Stomach smooth muscle (tissue), 2 donors: ENCODE data around the gene TTC29.

Source experiments
- H3K27ac ChIP-seq: one replicate; pipeline ENCODE4 v1.7.0; 2013; ENCODE audit warnings: mild to moderate bottlenecking, low read length, inconsistent platforms
- H3K27me3 ChIP-seq, 2 donors: one replicate each; pipeline ENCODE4 v1.7.0; 2013; ENCODE audit warnings: low read length in 2 of 2; ENCODE audit not compliant: insufficient read depth in 2 of 2, control insufficient read depth in 1 of 2
- H3K36me3 ChIP-seq, 2 donors: one replicate each; pipeline ENCODE4 v1.7.0; 2013; ENCODE audit warnings: low read length in 2 of 2; ENCODE audit not compliant: control insufficient read depth in 2 of 2, insufficient read depth in 2 of 2
- H3K4me1 ChIP-seq: one replicate; pipeline ENCODE4 v1.7.0; 2013; ENCODE audit warnings: low read length; ENCODE audit not compliant: control insufficient read depth, insufficient read depth
- H3K4me3 ChIP-seq, 2 donors: one replicate each; pipeline ENCODE4 v1.7.0; 2013; ENCODE audit warnings: low read length in 2 of 2
- H3K9ac ChIP-seq, 2 donors: one replicate each; pipeline ENCODE4 v1.7.0; 2013; ENCODE audit warnings: low read length in 2 of 2, mild to moderate bottlenecking in 1 of 2
- H3K9me3 ChIP-seq, 2 donors: one replicate each; pipeline ENCODE4 v1.7.0; 2013; ENCODE audit warnings: low read length in 2 of 2; ENCODE audit not compliant: control insufficient read depth in 2 of 2
- donor health status: healthy.
- donor health status: Pancreatic carcinoma.

TTC29 gene

GRCh38 chr4:146883070-146883469, 62.6 kb downstream of the TTC29 start:
- H3K27me3 ChIP-seq: no peaks in the 10 kb centered on the region
- no peaks in the 10 kb centered on the region for H3K36me3 ChIP-seq

DNA sequence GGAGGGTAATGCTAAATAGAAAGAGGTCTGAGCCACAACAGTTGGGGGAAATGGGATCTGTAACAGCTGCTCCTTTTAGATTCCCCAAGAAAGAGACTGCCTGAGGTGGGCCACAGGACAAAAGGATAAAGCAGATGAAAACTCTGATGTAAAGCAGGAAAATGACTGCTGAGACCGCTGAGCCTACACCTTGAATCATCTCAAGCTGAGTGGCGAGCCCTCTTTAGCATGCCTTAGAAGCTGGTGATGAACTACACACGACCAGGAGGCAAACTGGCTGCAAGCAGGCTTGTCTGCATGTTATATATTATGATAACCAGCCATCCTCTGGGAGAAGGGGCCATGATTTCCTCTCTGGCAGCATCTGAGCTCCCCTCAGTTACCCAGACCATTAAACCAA, 88.4 kb downstream of the TTC29 start:
- Histone ChIP-seq H3K27me3 (no peaks in the 10 kb centered on the region), H3K36me3 (no peaks in the 10 kb centered on the region), H3K9ac (no peak overlapping the region), H3K4me3 (no peak overlapping the region), H3K27ac (no peak overlapping the region), H3K9me3 (no peaks in the 10 kb centered on the region), H3K4me1 (no peaks in the 10 kb centered on the region)

More at GRCh38 chr4:146883070-146883469, 62.6 kb downstream of the TTC29 start:
- Histone ChIP-seq H3K4me3 (no peak overlapping the region), H3K9me3 (no peaks in the 10 kb centered on the region), H3K4me1 (no peaks in the 10 kb centered on the region), H3K9ac (no peak overlapping the region), H3K27ac (no peak overlapping the region)

DNA sequence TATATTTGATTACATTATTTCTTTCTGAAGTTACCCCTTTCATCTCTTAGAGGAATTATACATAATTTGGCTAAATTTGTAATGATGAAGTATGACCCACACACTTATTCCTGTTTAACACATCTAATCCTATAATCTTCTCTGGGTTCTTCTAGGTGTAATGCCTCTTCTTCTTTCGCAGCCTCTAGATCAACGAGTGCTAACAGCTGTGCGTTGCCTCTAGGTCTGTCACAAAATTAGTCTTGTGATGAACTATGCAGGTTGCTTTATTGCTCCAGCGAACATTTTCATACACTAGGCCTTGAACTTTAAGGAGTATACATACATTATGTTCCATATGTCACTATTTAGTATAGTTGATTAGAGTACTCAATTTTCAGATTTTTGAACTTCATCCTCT, 89.9 kb downstream of the TTC29 start:
- Histone ChIP-seq H3K4me1 (no peaks in the 10 kb centered on the region), H3K9ac (no peak overlapping the region), H3K36me3 (no peaks in the 10 kb centered on the region)

GRCh38 chr4:146852360-146852759, 93.3 kb downstream of the TTC29 start:
- H3K36me3 ChIP-seq: no peaks in the 10 kb centered on the region
- no peaks in the 10 kb centered on the region for H3K27me3 ChIP-seq
- H3K9ac ChIP-seq: no peak overlapping the region
- H3K9me3 ChIP-seq: no peaks in the 10 kb centered on the region
- no peaks in the 10 kb centered on the region for H3K4me1 ChIP-seq
- no peak overlapping the region for H3K4me3 ChIP-seq
- no peak overlapping the region for H3K27ac ChIP-seq

More for the DNA sequence above, 89.9 kb downstream of the TTC29 start:
- Histone ChIP-seq H3K27ac (no peak overlapping the region), H3K4me3 (no peak overlapping the region), H3K27me3 (no peaks in the 10 kb centered on the region), H3K9me3 (no peaks in the 10 kb centered on the region)

DNA sequence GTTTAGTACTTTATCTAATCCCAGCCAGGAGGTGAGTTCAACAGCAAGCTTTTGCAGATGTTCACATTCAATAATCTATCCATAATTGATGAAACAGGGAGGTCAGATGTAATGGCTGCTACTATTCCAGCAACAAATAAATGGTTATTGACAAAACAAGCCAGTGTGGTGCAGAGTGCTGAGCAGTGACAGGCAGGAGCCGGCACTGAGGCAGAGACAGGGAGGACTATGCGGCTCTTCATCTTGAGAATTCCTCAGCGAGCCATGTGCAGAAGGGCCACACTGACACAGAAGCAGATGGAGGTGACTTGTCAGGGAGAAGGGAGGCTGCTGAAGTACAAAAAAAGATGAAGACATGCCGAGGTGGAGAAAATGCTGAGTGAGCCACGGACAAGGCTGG, 98.3 kb downstream of the TTC29 start:
- no peak overlapping the region for H3K4me3 ChIP-seq
- H3K27ac ChIP-seq: no peak overlapping the region
- H3K9me3 ChIP-seq: no peaks in the 10 kb centered on the region
- H3K9ac ChIP-seq: no peak overlapping the region
- no peaks in the 10 kb centered on the region for H3K27me3 ChIP-seq
- H3K36me3 ChIP-seq: no peaks in the 10 kb centered on the region
- no peaks in the 10 kb centered on the region for H3K4me1 ChIP-seq

- Histone ChIP-seq H3K4me1 (no peaks in the 10 kb centered on the region), H3K9ac (no peak overlapping the region), H3K4me3 (no peak overlapping the region), H3K36me3 (no peaks in the 10 kb centered on the region), H3K27me3 (no peaks in the 10 kb centered on the region), H3K27ac (no peak overlapping the region), H3K9me3 (no peaks in the 10 kb centered on the region)
These were observed 98.8 kb downstream of the TTC29 start for GRCh38 chr4:146846882-146847281.

DNA sequence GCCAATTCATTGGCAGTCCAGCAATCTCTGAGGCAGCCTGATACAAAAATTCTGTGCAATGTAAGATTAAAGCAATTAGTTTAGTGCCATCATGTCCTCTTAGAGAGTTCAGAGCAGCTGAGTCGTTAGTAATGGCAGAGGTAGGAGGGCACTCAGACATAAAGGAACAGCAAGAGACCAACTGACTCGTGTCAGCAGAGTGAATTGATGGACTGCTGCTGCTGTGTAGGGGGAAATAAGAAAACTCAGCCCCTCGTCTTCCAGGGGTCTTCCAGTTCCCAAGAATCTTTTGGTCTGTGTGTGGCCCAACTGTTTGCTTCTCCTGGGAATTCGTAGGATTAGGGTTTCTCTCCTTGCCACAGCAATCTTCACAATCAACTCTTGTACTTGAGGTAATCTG, 100.9 kb downstream of the TTC29 start:
- H3K9me3 ChIP-seq: no peaks in the 10 kb centered on the region
- no peak overlapping the region for H3K27ac ChIP-seq
- no peaks in the 10 kb centered on the region for H3K27me3 ChIP-seq
- no peaks in the 10 kb centered on the region for H3K4me1 ChIP-seq
- H3K36me3 ChIP-seq: no peaks in the 10 kb centered on the region
- no peak overlapping the region for H3K4me3 ChIP-seq
- no peak overlapping the region for H3K9ac ChIP-seq

- Histone ChIP-seq H3K27me3 (no peaks in the 10 kb centered on the region), H3K9ac (no peak overlapping the region), H3K36me3 (no peaks in the 10 kb centered on the region), H3K4me3 (no peak overlapping the region), H3K27ac (no peak overlapping the region), H3K4me1 (no peaks in the 10 kb centered on the region), H3K9me3 (no peaks in the 10 kb centered on the region)
These were observed 102.8 kb downstream of the TTC29 start for GRCh38 chr4:146842876-146843275.

GRCh38 chr4:146840731-146841130, 104.9 kb downstream of the TTC29 start:
- H3K4me1 ChIP-seq: no peaks in the 10 kb centered on the region
- H3K36me3 ChIP-seq: no peaks in the 10 kb centered on the region
- no peak overlapping the region for H3K4me3 ChIP-seq
- no peaks in the 10 kb centered on the region for H3K27me3 ChIP-seq
- H3K9ac ChIP-seq: no peak overlapping the region
- H3K27ac ChIP-seq: no peak overlapping the region
- H3K9me3 ChIP-seq: no peaks in the 10 kb centered on the region

DNA sequence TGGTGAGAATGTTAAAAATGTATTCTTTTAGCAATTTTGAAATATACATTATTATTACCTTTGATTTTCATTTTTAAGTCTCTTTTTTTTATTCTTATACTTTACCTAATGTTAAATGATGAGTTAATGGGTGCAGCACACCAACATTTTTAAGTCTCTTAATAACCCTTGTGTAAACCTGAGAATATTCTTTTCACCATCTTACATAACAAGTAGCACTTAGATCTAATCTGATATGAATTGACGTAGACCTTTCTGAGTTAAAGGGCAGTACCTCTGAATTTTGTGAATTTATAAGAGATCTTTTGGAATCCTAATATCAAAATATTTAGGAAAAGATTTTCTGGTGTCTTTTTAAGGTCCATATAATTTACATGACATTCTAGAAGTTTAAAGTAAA, 110.6 kb downstream of the TTC29 start:
- no peak overlapping the region for H3K9ac ChIP-seq
- no peak overlapping the region for H3K27ac ChIP-seq
- no peaks in the 10 kb centered on the region for H3K27me3 ChIP-seq
- no peaks in the 10 kb centered on the region for H3K4me1 ChIP-seq
- H3K9me3 ChIP-seq: no peaks in the 10 kb centered on the region
- H3K4me3 ChIP-seq: no peak overlapping the region
- H3K36me3 ChIP-seq: no peaks in the 10 kb centered on the region

GRCh38 chr4:146834263-146835034, 111.2 kb downstream of the TTC29 start:
- Histone ChIP-seq H3K9me3 (no peaks in the 10 kb centered on the region), H3K27ac (no peak overlapping the region), H3K4me3 (no peak overlapping the region), H3K27me3 (no peaks in the 10 kb centered on the region), H3K9ac (no peak overlapping the region), H3K4me1 (no peaks in the 10 kb centered on the region), H3K36me3 (no peaks in the 10 kb centered on the region)
